Measurements from ENCODE around the gene KCNIP1. TPM values are rescaled to one million over a fixed set of nuclear protein-coding genes. Genes with fewer than 3 reads are reported as not detected.

KCNIP1 gene
- total RNA-seq, 1 donor = not detected

DNA sequence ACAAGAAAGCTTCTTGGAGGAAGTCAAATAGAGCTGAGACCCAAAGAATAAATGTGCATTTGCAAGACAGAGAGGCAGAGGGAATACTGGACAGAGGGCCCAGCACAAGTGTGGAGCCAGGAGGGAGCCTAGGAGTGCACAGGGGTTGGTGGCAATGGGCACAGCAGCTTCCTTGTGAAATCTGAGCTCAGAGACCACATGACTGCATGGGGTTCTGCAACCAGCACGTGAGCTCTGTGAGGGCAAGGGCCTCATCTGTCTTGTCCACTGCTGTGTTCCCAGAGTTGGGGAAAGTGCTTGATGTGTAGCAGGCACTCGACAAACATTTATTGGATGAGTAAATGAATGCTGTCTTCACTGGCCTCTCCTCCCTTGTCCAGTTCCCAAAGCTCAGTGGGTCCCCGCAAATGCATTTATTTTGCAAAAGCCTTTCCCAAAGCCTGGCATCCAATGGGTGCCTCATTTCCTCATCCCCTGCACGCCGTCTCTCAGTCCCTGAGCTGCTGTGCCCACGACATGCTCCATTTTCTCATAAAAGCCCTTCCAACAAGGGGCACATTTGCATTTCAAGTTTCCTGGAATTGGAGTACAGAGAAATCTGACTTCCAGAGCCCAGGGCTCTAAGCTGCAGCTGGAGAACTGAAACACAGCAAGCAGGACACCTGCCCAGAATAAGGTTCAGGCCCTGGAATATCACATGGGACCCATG is 58.5 kb downstream of the KCNIP1 start:
- no peaks in the 10 kb centered on the region for H3K9me3 ChIP-seq (ENCODE audit: low read depth, low read length)
- TF ChIP-seq, protein P1, sequence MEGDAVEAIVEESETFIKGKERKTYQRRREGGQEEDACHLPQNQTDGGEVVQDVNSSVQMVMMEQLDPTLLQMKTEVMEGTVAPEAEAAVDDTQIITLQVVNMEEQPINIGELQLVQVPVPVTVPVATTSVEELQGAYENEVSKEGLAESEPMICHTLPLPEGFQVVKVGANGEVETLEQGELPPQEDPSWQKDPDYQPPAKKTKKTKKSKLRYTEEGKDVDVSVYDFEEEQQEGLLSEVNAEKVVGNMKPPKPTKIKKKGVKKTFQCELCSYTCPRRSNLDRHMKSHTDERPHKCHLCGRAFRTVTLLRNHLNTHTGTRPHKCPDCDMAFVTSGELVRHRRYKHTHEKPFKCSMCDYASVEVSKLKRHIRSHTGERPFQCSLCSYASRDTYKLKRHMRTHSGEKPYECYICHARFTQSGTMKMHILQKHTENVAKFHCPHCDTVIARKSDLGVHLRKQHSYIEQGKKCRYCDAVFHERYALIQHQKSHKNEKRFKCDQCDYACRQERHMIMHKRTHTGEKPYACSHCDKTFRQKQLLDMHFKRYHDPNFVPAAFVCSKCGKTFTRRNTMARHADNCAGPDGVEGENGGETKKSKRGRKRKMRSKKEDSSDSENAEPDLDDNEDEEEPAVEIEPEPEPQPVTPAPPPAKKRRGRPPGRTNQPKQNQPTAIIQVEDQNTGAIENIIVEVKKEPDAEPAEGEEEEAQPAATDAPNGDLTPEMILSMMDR (IDR thresholded peaks at IDR 0.05; ENCODE audit: extremely low read depth, low read depth, low read length) = no peak
- no peak overlapping the region for H3K4me3 ChIP-seq (ENCODE audit: insufficient read depth, low read length)
- H3K4me1 ChIP-seq (ENCODE audit: insufficient read depth, low read length) = no peaks in the 10 kb centered on the region
- no peaks in the 10 kb centered on the region for H3K79me2 ChIP-seq (ENCODE audit: insufficient read depth, low read length)
- no peak overlapping the region for H3K27ac ChIP-seq (ENCODE audit: low read depth, low read length)
- no peak for DNase-seq (ENCODE audit: insufficient read length, low spot score, missing footprints)
- H4K20me1 ChIP-seq (ENCODE audit: insufficient read depth, low read length) = no peaks in the 10 kb centered on the region
- H3K36me3 ChIP-seq (ENCODE audit: insufficient read depth, low read length) = no peaks in the 10 kb centered on the region
- H3K4me2 ChIP-seq (ENCODE audit: insufficient read depth, low read length) = no peak overlapping the region
- no peak overlapping the region for H2AFZ ChIP-seq (ENCODE audit: low read length)
- peaks cover 25% of the 10 kb centered on the region for H3K27me3 ChIP-seq (ENCODE audit: insufficient read depth, low read length)

DNA sequence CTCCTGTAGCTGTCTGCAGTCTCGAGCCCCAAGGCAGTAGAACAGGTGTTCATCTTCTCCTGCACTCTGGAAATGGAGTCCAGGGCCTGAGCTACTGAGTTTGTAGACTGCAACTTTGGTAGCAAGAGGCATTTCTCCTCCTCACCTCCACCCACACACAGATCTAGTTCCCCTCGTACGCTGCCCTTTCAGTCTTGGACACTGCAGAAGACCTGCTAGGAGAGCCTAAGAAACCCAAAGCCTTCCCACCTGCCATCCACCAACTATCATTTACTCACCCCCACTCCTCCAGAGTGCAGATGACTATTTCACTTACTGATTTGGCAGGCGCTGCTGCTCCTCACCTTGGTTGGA is 59.0 kb downstream of the KCNIP1 start:
- no peaks in the 10 kb centered on the region for H4K20me1 ChIP-seq (ENCODE audit: insufficient read depth, low read length)
- peaks cover 25% of the 10 kb centered on the region for H3K27me3 ChIP-seq (ENCODE audit: insufficient read depth, low read length)
- H2AFZ ChIP-seq (ENCODE audit: low read length) = no peak overlapping the region
- no peak overlapping the region for H3K27ac ChIP-seq (ENCODE audit: low read depth, low read length)
- no peak for DNase-seq (ENCODE audit: insufficient read length, low spot score, missing footprints)
- H3K4me1 ChIP-seq (ENCODE audit: insufficient read depth, low read length) = no peaks in the 10 kb centered on the region
- TF ChIP-seq, protein P1 (IDR thresholded peaks at IDR 0.05; ENCODE audit: extremely low read depth, low read depth, low read length) = no peak
- H3K4me2 ChIP-seq (ENCODE audit: insufficient read depth, low read length) = no peak overlapping the region
- no peak overlapping the region for H3K4me3 ChIP-seq (ENCODE audit: insufficient read depth, low read length)
- no peaks in the 10 kb centered on the region for H3K9me3 ChIP-seq (ENCODE audit: low read depth, low read length)
- H3K36me3 ChIP-seq (ENCODE audit: insufficient read depth, low read length) = no peaks in the 10 kb centered on the region
- H3K79me2 ChIP-seq (ENCODE audit: insufficient read depth, low read length) = no peaks in the 10 kb centered on the region

DNA sequence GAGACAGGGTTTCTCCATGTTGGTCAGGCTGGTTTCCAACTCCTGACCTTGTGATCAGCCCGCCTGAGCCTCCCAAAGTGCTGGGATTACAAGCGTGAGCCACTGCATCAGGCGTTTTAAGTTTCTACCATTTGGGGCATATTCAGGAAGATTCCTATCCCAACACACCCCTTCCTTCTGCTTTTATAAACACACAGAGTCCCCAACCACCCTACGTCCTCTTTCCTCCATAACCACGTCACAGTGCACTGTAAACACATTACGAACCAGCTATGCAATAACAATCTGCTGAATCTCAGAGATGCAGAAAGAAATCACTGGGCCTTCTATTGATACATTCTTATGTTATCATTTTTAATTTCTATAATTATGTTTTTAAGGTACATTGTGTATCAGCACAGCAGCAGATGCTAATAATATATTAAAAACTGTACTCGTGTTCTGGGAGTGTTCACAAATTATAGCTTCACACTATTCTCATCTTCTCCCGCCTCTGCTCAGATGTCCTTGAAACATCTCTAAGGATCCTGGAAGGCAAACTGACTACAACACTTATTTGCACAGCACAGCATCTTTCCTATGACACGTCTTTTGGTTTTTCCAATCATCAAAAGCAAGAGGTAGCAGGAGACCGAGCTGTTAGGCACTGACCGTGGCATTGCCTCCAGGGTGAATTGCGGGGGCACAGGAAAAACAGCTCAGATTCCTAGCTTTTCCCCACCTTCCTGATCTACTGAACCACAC is 60.2 kb downstream of the KCNIP1 start:
- no peak overlapping the region for H3K4me3 ChIP-seq (ENCODE audit: insufficient read depth, low read length)
- H3K27ac ChIP-seq (ENCODE audit: low read depth, low read length) = no peak overlapping the region
- no peaks in the 10 kb centered on the region for H3K79me2 ChIP-seq (ENCODE audit: insufficient read depth, low read length)
- peaks cover 31% of the 10 kb centered on the region for H3K27me3 ChIP-seq (ENCODE audit: insufficient read depth, low read length)
- no peaks in the 10 kb centered on the region for H4K20me1 ChIP-seq (ENCODE audit: insufficient read depth, low read length)
- H3K9me3 ChIP-seq (ENCODE audit: low read depth, low read length) = no peaks in the 10 kb centered on the region
- no peak overlapping the region for H2AFZ ChIP-seq (ENCODE audit: low read length)
- TF ChIP-seq, protein P1 (IDR thresholded peaks at IDR 0.05; ENCODE audit: extremely low read depth, low read depth, low read length) = no peak
- no peak for DNase-seq (ENCODE audit: insufficient read length, low spot score, missing footprints)
- H3K4me2 ChIP-seq (ENCODE audit: insufficient read depth, low read length) = no peak overlapping the region
- H3K36me3 ChIP-seq (ENCODE audit: insufficient read depth, low read length) = no peaks in the 10 kb centered on the region
- no peaks in the 10 kb centered on the region for H3K4me1 ChIP-seq (ENCODE audit: insufficient read depth, low read length)

DNA sequence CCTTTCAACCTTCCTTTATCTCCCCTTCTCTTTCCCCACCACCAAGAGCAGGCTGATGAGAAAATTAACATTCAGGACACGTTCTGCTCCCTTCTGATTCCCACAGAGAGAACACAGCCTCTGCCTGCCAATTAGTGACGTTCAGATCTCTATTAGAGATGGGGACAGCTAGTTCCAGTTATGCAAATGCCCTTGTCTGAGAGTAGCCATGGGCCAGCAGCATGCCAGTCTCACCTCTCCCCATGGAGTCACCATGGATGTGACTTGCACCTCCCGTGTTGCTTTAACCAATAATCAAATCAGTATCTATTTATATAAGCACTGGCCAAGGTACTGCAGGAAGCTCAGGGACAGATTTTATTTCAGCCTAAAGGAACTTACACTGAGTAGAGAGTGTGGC is 61.3 kb downstream of the KCNIP1 start:
- no peak overlapping the region for H3K27ac ChIP-seq (ENCODE audit: low read depth, low read length)
- no peaks in the 10 kb centered on the region for H3K79me2 ChIP-seq (ENCODE audit: insufficient read depth, low read length)
- no peak overlapping the region for H3K4me3 ChIP-seq (ENCODE audit: insufficient read depth, low read length)
- no peaks in the 10 kb centered on the region for H3K4me1 ChIP-seq (ENCODE audit: insufficient read depth, low read length)
- H4K20me1 ChIP-seq (ENCODE audit: insufficient read depth, low read length) = no peaks in the 10 kb centered on the region
- no peaks in the 10 kb centered on the region for H3K36me3 ChIP-seq (ENCODE audit: insufficient read depth, low read length)
- H2AFZ ChIP-seq (ENCODE audit: low read length) = no peak overlapping the region
- DNase-seq (ENCODE audit: insufficient read length, low spot score, missing footprints) = no peak
- H3K27me3 ChIP-seq (ENCODE audit: insufficient read depth, low read length) = peaks cover 36% of the 10 kb centered on the region
- TF ChIP-seq, protein P1 (IDR thresholded peaks at IDR 0.05; ENCODE audit: extremely low read depth, low read depth, low read length) = no peak
- no peak overlapping the region for H3K4me2 ChIP-seq (ENCODE audit: insufficient read depth, low read length)
- no peaks in the 10 kb centered on the region for H3K9me3 ChIP-seq (ENCODE audit: low read depth, low read length)

Data from osteoblast (primary cell).